Ascending aorta (tissue), 2 donors: ENCODE results near the gene MCEMP1. TPM values are rescaled to one million over a fixed set of nuclear protein-coding genes. Genes with fewer than 3 reads are reported as not detected.

Experiments used
- DNase-seq, 2 donors: peaks; one replicate each; pipeline ENCODE4 v3.0.0-alpha.2; 2019; ENCODE audit warnings: low spot score in 2 of 2
- H3K27ac ChIP-seq, 2 donors: fragments of 200-600 bp; sonication (generic); one replicate each; pipeline ENCODE4 v1.5.1; 2016 to 2017; ENCODE audit warnings: mild to moderate bottlenecking in 1 of 2
- H3K27me3 ChIP-seq: fragments of 200-600 bp; sonication (generic); one replicate; pipeline ENCODE4 v1.5.1; 2017
- H3K36me3 ChIP-seq, 2 donors: fragments of 200-600 bp; sonication (generic); one replicate each; pipeline ENCODE4 v1.5.1; 2016
- H3K4me1 ChIP-seq, 2 donors: fragments of 200-600 bp; sonication (generic); one replicate each; pipeline ENCODE4 v1.5.1; 2016 to 2017; ENCODE audit warnings: mild to moderate bottlenecking in 1 of 2
- H3K4me3 ChIP-seq, 2 donors: fragments of 200-600 bp; sonication (generic); one replicate each; pipeline ENCODE4 v1.5.1; 2016 to 2017; ENCODE audit warnings: mild to moderate bottlenecking in 1 of 2
- H3K9me3 ChIP-seq, 2 donors: fragments of 200-600 bp; sonication (generic); one replicate each; pipeline ENCODE4 v1.5.1; 2016
- intact Hi-C: fragments of 100-400 bp; cut with DNase I; formaldehyde crosslinking; loops from one replicate; pipeline ENCODE4 v1.15.1; 2023
- total RNA-seq: library from RNA; depleted of rRNA; stranded (reverse); fragments of >200 nt; gene quantifications from one replicate; pipeline ENCODE4 v1.1.0, GENCODE V29; 2016
- TF ChIP-seq, protein P1 (sequence below), 3 experiments: fragments of 200-600 bp in 2 of 3; fragments of 450-650 bp in 1 of 3; sonication (generic) in 2 of 3; IDR thresholded peaks; one replicate each; pipeline ENCODE4 v1.5.1; 2016 to 2019; ENCODE audit warnings: antibody characterized with exemption in 3 of 3, mild to moderate bottlenecking in 1 of 3, moderate library complexity in 1 of 3

Gene MCEMP1, protein sequence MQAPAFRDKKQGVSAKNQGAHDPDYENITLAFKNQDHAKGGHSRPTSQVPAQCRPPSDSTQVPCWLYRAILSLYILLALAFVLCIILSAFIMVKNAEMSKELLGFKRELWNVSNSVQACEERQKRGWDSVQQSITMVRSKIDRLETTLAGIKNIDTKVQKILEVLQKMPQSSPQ
- total RNA-seq, result not detected

DNA sequence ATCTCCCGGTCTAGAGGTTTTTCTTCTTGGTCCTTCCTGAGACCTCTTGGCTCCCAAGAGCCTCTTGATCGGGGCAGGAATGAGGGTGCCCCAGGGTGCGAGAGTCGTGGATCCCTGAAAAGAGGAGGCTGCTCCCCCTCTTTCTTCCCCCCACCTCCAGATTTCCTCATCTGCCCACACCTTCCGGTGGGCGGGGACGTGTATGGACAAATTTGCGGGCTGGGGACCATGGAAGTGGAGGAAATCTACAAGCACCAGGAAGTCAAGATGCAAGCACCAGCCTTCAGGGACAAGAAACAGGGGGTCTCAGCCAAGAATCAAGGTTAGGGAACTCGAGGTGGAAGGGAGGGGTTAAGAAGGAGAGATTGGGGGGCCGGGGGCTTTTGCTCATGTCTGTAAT lies at the start of gene MCEMP1:
Gene MCEMP1 (plus strand): TSS at position 237 of the 400 bp plus-strand sequence. CDS start 31 bp downstream, at position 268.
- no peak within 1 kb of the TSS for H3K27ac ChIP-seq
- TF ChIP-seq, protein P1, sequence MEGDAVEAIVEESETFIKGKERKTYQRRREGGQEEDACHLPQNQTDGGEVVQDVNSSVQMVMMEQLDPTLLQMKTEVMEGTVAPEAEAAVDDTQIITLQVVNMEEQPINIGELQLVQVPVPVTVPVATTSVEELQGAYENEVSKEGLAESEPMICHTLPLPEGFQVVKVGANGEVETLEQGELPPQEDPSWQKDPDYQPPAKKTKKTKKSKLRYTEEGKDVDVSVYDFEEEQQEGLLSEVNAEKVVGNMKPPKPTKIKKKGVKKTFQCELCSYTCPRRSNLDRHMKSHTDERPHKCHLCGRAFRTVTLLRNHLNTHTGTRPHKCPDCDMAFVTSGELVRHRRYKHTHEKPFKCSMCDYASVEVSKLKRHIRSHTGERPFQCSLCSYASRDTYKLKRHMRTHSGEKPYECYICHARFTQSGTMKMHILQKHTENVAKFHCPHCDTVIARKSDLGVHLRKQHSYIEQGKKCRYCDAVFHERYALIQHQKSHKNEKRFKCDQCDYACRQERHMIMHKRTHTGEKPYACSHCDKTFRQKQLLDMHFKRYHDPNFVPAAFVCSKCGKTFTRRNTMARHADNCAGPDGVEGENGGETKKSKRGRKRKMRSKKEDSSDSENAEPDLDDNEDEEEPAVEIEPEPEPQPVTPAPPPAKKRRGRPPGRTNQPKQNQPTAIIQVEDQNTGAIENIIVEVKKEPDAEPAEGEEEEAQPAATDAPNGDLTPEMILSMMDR (IDR thresholded peaks at IDR 0.05), result no peak
- H3K9me3 ChIP-seq, result no peaks in the 10 kb centered on the region
- peaks cover 0 to 7% of the 10 kb centered on the region in 2 donors for H3K4me1 ChIP-seq
- no peaks in the 10 kb centered on the region for H3K27me3 ChIP-seq
- DNase-seq, result no peak
- intact Hi-C loops, result no loop called here
- no peaks in the 10 kb centered on the region for H3K36me3 ChIP-seq
- H3K4me3 ChIP-seq, result no peak within 1 kb of the TSS

DNA sequence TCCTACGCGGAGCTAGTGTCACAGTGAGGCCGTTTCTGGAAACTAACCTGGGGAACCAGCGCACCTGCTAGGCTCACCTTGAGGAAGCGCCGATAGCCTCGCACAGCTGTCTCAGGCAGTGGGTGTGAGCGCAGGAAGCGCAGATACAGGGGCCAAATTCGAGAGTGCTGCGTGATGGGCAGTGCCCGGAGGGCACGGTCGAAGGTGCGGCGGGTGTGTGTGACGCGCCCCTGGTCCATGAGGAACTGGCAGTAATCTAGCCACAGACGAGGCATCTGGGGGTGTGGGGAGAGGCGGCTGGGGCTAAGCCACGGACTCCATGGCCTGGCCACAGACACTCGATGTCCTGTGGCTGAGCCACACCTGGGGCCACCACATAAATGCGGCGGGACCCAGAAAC lies 49.7 kb upstream of the MCEMP1 start:
- DNase-seq, result no peak
- H3K4me3 ChIP-seq, result no peak overlapping the region
- H3K27me3 ChIP-seq, result no peaks in the 10 kb centered on the region
- no peak overlapping the region for H3K27ac ChIP-seq
- H3K36me3 ChIP-seq, result peaks cover 37 to 52% of the 10 kb centered on the region in 2 donors
- no peaks in the 10 kb centered on the region for H3K9me3 ChIP-seq
- intact Hi-C loops, result loop anchor here (5.0 kb wide), 2 partner anchors 90 to 680 kb away; partner anchors contain the start of genes CD320 and PNPLA6
- peaks cover 7 to 27% of the 10 kb centered on the region in 2 donors for H3K4me1 ChIP-seq
- TF ChIP-seq, protein P1 (IDR thresholded peaks at IDR 0.05), result no peak

DNA sequence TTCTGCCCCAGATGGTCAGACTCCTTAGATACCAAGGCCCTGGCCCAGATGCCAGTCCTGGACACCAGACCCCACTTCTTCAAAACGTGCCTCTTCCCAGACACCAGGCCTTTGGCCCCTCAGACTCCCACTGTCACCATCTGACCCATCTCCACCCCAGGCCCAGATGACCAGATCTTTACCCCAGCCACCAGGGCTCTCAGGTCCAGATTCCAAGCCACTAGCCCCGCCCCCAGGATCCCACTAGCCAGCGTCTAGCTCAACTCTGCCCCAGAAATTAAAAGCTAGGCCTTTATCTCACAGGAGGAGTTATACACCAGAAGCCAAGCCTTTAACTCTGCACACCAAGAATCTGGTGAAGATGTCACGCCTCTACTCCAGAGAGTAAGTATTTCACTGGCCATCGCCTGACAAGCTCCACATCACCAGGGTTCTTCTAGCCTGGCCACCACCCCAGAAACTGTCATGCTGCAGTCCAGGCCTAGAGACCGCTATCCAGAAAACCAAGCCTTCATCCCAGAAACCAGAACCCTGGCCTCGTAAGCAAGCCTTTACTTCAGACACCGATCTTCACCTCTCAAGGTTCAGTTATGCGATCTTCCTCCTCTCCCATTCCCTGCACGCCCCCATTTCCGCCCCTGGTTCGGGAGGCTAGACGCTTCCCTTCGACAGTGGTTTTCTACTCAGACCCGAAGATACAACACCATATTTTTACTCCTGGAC lies 48.1 kb upstream of the MCEMP1 start:
- TF ChIP-seq, protein P1 (IDR thresholded peaks at IDR 0.05), result no peak
- Histone ChIP-seq H3K4me1 (peaks cover 7 to 27% of the 10 kb centered on the region in 2 donors), H3K4me3 (peak overlapping the region; percentile 94 to 96), H3K27ac (peak overlapping the region; percentile 79 to 88), H3K9me3 (no peaks in the 10 kb centered on the region), H3K36me3 (peaks cover 21 to 40% of the 10 kb centered on the region in 2 donors), H3K27me3 (no peaks in the 10 kb centered on the region)
- DNase-seq, result no peak
- intact Hi-C loops, result loop anchor here (1.0 to 5.0 kb wide), 5 partner anchors 52 to 892 kb away; partner anchors contain the start of genes CD320, GPR108, PNPLA6 and TRAPPC5

DNA sequence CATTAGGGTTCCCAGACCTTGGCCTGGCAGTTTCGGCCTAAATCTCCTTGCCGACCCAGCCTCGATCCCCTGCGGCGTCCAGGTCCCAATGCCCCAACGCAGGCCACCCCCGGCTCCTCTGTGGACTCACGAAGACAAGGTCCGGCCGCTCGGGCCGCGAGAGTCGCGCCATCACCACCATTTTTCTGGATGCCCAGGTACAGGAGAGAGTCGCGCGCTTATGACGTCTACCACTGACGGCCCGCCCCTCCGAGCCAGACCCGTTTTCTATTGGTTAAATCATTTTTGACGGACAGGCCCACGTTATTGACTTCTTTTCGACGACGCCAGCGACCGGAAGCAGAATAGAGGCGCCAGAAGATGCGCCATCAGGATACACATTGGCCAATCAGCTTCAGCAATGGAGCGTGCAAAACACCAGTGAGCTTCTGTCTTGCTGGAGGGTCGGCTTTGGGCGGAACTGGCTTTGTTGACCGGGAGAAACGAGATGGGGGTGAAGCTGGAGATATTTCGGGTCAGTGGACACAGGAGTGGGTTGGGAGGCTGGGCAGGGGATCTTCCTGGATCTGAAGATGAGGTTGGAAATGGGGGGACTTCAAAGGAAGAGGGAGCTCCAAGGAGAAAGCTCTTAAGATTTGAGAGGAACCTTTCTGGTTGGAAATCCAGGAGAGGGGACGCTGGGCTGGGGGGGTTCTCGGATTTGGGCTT lies 47.4 kb upstream of the MCEMP1 start, which contains the start of the genes PET100 and XAB2:
Gene PET100 (plus strand): TSS at position 447 of the 708 bp plus-strand sequence. CDS start 41 bp downstream, at position 488.
Gene XAB2 (minus strand): TSS at position 199 of the 708 bp plus-strand sequence. CDS start 18 bp downstream, at position 181.
- H3K36me3 ChIP-seq, result peaks cover 15 to 33% of the 10 kb centered on the region in 2 donors
- peak within 1 kb of the TSS; percentile 79 to 88 for H3K27ac ChIP-seq
- TF ChIP-seq, protein P1 (IDR thresholded peaks at IDR 0.05), result no peak
- peak within 1 kb of the TSS; percentile 94 to 96 for H3K4me3 ChIP-seq
- no peaks in the 10 kb centered on the region for H3K27me3 ChIP-seq
- peaks cover 7 to 27% of the 10 kb centered on the region in 2 donors for H3K4me1 ChIP-seq
- intact Hi-C loops, result loop anchor here (1.0 to 5.0 kb wide), 5 partner anchors 51 to 893 kb away; partner anchors contain the start of genes CD320, GPR108, PNPLA6 and TRAPPC5
- H3K9me3 ChIP-seq, result no peaks in the 10 kb centered on the region
- DNase-seq, result peak; percentile 95 to 99

DNA sequence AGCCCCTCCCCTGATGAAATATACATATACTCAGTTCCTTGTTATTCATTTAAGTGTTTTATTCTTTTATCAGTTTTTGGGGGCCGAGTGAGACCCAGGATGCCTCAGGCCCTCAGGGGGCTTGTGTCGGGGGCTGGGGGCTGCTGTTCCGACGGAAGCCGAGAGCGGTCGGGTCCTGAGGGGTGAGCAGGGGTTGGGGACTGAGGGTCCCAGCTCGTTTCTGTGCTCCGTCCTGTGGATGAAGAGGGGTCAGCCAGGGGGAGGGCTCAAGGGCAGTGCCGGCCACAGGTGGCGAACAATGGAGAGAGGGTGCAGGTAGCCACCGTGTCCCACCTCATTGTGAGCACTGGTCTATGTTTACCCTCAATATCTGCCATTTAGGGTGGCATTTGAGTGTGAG lies 45.3 kb upstream of the MCEMP1 start:
- Histone ChIP-seq H3K36me3 (peaks cover 0 to 14% of the 10 kb centered on the region in 2 donors), H3K4me3 (no peak overlapping the region), H3K9me3 (no peaks in the 10 kb centered on the region), H3K27me3 (no peaks in the 10 kb centered on the region), H3K27ac (no peak overlapping the region), H3K4me1 (peaks cover 7 to 27% of the 10 kb centered on the region in 2 donors)
- TF ChIP-seq, protein P1 (IDR thresholded peaks at IDR 0.05), result no peak
- intact Hi-C loops, result no loop called here
- DNase-seq, result no peak
